ENCODE measurements around the gene TSSC4.

GRCh38 chr11:2414616-2415015 is 14.1 kb downstream of the TSSC4 start:
- no peak for TF ChIP-seq POLR2AphosphoS5 (IDR thresholded peaks at IDR 0.05)
- no peak for TF ChIP-seq CTCF (IDR thresholded peaks at IDR 0.05)
- TF ChIP-seq POLR2A (IDR thresholded peaks at IDR 0.05), result no peak
- TF ChIP-seq EP300 (IDR thresholded peaks at IDR 0.05), result no peak
